Measurements from ENCODE around the gene NFKB2.

NFKB2 gene

DNA sequence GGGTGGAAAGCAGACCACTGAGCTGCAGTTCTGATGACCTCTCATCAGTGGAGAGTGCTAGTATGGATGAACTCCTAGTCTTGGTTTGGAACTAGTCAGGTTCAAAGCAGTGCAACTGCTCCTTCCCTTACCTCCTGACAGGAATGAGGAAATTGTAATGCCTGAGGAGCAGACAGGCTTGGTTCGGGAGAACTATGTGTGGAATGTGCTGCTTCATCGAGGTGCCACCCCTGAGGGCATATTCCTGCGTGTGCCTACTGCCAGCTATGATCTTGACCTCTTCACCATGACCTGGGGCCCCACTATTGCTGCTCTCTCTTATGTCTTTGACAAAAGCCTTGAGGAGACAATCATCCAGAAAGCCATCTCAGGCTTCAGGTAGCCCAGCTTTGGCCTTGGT, 27.4 kb upstream of the NFKB2 start:
- TF ChIP-seq, protein P1, sequence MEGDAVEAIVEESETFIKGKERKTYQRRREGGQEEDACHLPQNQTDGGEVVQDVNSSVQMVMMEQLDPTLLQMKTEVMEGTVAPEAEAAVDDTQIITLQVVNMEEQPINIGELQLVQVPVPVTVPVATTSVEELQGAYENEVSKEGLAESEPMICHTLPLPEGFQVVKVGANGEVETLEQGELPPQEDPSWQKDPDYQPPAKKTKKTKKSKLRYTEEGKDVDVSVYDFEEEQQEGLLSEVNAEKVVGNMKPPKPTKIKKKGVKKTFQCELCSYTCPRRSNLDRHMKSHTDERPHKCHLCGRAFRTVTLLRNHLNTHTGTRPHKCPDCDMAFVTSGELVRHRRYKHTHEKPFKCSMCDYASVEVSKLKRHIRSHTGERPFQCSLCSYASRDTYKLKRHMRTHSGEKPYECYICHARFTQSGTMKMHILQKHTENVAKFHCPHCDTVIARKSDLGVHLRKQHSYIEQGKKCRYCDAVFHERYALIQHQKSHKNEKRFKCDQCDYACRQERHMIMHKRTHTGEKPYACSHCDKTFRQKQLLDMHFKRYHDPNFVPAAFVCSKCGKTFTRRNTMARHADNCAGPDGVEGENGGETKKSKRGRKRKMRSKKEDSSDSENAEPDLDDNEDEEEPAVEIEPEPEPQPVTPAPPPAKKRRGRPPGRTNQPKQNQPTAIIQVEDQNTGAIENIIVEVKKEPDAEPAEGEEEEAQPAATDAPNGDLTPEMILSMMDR (IDR thresholded peaks at IDR 0.05; ENCODE audit: low read depth, low read length) = no peak
- no peak overlapping the region for H3K4me3 ChIP-seq (ENCODE audit: low read depth, low read length)

- TF ChIP-seq, protein P1 (IDR thresholded peaks at IDR 0.05; ENCODE audit: low read depth, low read length) = no peak
- H3K4me3 ChIP-seq (ENCODE audit: low read depth, low read length) = no peak overlapping the region
These were observed 24.2 kb upstream of the NFKB2 start for GRCh38 chr10:102371295-102371694.

GRCh38 chr10:102375250-102375649, 20.3 kb upstream of the NFKB2 start:
- TF ChIP-seq, protein P1 (IDR thresholded peaks at IDR 0.05; ENCODE audit: low read depth, low read length) = no peak
- H3K4me3 ChIP-seq (ENCODE audit: low read depth, low read length) = no peak overlapping the region

GRCh38 chr10:102375867-102376266, 19.6 kb upstream of the NFKB2 start:
- TF ChIP-seq, protein P1 (IDR thresholded peaks at IDR 0.05; ENCODE audit: low read depth, low read length) = no peak
- H3K4me3 ChIP-seq (ENCODE audit: low read depth, low read length) = no peak overlapping the region

GRCh38 chr10:102376901-102377300, 18.6 kb upstream of the NFKB2 start:
- no peak overlapping the region for H3K4me3 ChIP-seq (ENCODE audit: low read depth, low read length)
- TF ChIP-seq, protein P1 (IDR thresholded peaks at IDR 0.05; ENCODE audit: low read depth, low read length) = no peak

DNA sequence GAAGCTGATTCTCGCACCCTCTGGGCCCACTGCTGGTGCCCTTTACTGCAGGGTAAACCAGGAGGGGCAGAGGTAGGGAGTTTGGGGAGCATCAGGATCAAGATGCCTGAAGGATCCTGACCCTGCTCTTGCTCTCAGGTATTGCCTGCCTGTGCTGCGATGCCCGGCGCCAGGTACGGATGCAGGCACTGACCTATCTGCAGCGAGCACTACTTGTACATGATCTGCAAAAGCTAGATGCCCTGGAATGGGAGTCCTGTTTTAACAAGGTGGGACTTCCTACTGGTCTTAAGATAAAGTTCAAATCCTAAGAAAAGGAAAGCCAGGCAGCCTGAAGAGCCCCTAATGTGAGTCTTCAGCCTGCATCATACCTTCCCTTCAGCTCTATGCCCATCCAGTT, 16.1 kb upstream of the NFKB2 start:
- no peak overlapping the region for H3K4me3 ChIP-seq (ENCODE audit: low read depth, low read length)
- TF ChIP-seq, protein P1 (IDR thresholded peaks at IDR 0.05; ENCODE audit: low read depth, low read length) = no peak

- H3K4me3 ChIP-seq (ENCODE audit: low read depth, low read length) = no peak overlapping the region
- TF ChIP-seq, protein P1 (IDR thresholded peaks at IDR 0.05; ENCODE audit: low read depth, low read length) = no peak
These were observed 13.5 kb upstream of the NFKB2 start for GRCh38 chr10:102381983-102382382.

Measured in WI38 (cell line).